BE2C (cell line): Measurements from ENCODE around the gene ABHD6.

Experiments used
- DNase-seq: peaks from one replicate; pipeline ENCODE4 v3.0.0-alpha.2; 2020
- H3K27me3 ChIP-seq: fragments of 250-450 bp; sonication (Bioruptor Pico); 2 replicates; pipeline ENCODE4 v1.5.1; 2020; ENCODE audit warnings: mild to moderate bottlenecking
- H3K36me3 ChIP-seq: fragments of 250-450 bp; sonication (Bioruptor Pico); 2 replicates; pipeline ENCODE4 v1.5.1; 2020; ENCODE audit warnings: mild to moderate bottlenecking
- H3K4me1 ChIP-seq: fragments of 250-450 bp; sonication (Bioruptor Pico); 2 replicates; pipeline ENCODE4 v1.5.1; 2020
- H3K4me3 ChIP-seq: 2 replicates; pipeline ENCODE4 v1.5.1; 2011; ENCODE audit warnings: low read depth, low read length
- H3K9me3 ChIP-seq: fragments of 250-450 bp; sonication (Bioruptor Pico); 2 replicates; pipeline ENCODE4 v1.5.1; 2020
- TF ChIP-seq, protein P1 (sequence below): IDR thresholded peaks from 2 replicates; pipeline ENCODE4 v1.5.1; 2012; ENCODE audit warnings: mild to moderate bottlenecking, low read depth, low read length

ABHD6 gene

DNA sequence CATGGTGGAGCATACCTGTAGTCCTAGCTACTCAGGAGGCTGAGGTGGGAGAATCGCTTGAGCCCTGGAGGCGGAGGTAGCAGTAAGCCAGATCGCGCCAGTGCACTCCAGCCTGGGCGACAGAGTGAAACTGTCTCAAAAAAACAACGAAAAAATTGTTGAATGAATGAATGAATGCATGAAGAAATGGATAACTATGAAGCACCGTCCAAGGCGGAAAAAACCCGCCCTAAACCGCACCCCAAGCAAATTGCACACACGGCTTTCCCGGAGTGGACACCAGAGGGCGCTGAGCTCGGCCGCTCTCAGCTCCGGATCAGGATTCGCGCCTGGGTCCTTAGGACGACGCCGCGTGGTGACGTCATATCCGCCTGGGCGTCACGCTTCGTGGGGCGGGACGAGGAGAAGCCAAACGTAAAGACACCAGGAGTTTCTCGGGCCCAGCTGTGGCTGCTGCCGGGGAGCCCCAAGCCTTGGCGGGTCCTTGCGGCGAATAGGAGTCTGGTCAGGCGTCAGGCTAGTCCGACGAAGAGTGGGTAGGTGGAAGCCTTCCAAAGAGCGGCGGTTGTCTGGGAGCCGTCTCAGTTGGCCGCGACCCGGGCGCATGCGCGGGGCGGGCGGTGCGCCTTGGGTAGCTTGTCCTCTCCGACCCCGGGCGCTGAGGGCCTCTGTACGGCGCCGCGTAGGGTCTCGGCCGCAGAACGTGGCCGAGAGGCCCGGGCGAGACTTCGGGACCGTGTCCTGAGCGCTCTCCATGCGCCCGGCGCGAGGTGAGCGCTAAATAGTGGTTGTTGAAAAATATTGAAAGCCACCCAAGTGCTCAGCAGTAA lies 68.5 kb downstream of the ABHD6 start, which contains the start of the genes HTD2 and RPP14:
TSS of gene HTD2 (plus strand) at position 639 of the 830 bp plus-strand sequence. CDS start 11,094 bp downstream, outside the sequence.
TSS of gene RPP14 (plus strand) at position 364 of the 830 bp plus-strand sequence. CDS start 4,085 bp downstream, outside the sequence.
- H3K4me1 ChIP-seq: no peaks in the 10 kb centered on the region
- no peaks in the 10 kb centered on the region for H3K27me3 ChIP-seq
- H3K9me3 ChIP-seq: no peaks in the 10 kb centered on the region
- H3K36me3 ChIP-seq: peaks cover 2% of the 10 kb centered on the region
- TF ChIP-seq, protein P1, sequence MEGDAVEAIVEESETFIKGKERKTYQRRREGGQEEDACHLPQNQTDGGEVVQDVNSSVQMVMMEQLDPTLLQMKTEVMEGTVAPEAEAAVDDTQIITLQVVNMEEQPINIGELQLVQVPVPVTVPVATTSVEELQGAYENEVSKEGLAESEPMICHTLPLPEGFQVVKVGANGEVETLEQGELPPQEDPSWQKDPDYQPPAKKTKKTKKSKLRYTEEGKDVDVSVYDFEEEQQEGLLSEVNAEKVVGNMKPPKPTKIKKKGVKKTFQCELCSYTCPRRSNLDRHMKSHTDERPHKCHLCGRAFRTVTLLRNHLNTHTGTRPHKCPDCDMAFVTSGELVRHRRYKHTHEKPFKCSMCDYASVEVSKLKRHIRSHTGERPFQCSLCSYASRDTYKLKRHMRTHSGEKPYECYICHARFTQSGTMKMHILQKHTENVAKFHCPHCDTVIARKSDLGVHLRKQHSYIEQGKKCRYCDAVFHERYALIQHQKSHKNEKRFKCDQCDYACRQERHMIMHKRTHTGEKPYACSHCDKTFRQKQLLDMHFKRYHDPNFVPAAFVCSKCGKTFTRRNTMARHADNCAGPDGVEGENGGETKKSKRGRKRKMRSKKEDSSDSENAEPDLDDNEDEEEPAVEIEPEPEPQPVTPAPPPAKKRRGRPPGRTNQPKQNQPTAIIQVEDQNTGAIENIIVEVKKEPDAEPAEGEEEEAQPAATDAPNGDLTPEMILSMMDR: peak; percentile 78
- H3K4me3 ChIP-seq: peak within 1 kb of the TSS; percentile 91
- peak; percentile 91 for DNase-seq

DNA sequence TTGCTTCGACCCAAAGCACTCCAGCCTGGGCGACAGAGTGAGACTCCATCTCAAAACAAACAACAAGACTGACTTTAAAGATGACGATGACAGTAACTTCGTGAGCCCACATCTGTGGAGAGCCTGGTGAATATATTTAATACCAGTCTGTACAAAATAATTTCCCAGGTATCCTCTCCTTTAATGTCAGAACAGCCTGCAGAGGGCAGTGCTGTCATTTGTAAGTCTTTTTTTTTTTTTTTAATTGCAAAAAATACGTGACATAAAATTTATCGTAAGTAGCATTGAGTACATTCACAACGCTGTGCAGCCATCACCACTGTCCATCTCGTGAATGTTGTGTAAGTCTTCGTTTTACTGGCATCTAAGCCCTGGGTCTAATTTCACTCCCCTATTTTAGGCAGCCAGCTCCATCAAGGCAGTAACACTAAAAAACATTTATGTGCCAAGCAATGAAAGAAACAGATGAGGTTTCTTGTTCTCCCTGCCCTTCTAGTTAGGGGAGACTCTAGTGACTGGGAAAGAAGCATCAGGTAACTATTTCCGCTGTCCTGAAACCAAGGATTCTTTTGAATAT lies 70.1 kb downstream of the ABHD6 start:
- no peaks in the 10 kb centered on the region for H3K4me1 ChIP-seq
- H3K4me3 ChIP-seq: peak overlapping the region; percentile 91
- no peaks in the 10 kb centered on the region for H3K9me3 ChIP-seq
- TF ChIP-seq, protein P1: peak; percentile 44
- H3K27me3 ChIP-seq: no peaks in the 10 kb centered on the region
- peaks cover 8% of the 10 kb centered on the region for H3K36me3 ChIP-seq
- peak; percentile 33 for DNase-seq

DNA sequence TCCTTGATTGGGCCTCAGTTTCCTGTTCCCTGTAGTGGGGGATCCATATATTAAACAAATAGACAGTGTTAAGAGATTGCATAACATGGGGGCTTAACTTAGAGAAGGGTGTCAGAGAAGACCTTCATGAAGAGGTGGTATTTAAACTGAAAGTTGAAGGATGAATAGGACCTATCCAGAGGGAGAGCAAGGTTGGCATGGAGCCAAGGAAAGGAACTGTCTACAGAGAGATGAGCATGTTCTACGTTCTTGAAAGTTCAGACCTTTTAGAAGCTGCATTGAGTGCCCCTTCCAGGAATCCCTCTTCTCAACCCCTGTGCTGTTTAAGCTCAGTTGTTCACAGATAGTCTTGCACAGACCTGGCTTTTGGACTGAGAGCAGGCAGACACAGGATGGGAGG lies 71.1 kb downstream of the ABHD6 start:
- H3K4me1 ChIP-seq: no peaks in the 10 kb centered on the region
- H3K36me3 ChIP-seq: peaks cover 8% of the 10 kb centered on the region
- H3K9me3 ChIP-seq: no peaks in the 10 kb centered on the region
- TF ChIP-seq, protein P1: no peak
- H3K4me3 ChIP-seq: no peak overlapping the region
- H3K27me3 ChIP-seq: no peaks in the 10 kb centered on the region
- peak; percentile 12 for DNase-seq

DNA sequence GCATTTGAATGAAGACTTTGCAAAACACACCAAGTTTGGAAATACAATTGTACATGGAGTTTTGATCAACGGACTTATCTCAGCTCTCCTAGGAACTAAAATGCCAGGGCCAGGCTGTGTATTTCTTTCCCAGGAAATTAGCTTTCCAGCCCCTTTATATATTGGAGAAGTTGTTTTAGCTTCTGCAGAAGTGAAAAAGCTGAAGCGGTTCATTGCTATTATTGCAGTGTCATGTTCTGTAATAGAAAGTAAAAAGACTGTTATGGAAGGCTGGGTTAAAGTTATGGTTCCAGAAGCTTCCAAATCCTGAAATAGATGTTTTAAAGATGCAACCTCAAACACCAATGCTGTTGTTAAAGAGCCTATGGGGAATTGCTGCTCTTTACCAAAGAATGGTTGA lies 80.2 kb downstream of the ABHD6 start:
- no peak for DNase-seq
- no peaks in the 10 kb centered on the region for H3K9me3 ChIP-seq
- no peak overlapping the region for H3K4me3 ChIP-seq
- H3K36me3 ChIP-seq: no peaks in the 10 kb centered on the region; the same call in 1 of the 2 replicates
- H3K27me3 ChIP-seq: no peaks in the 10 kb centered on the region
- TF ChIP-seq, protein P1: no peak
- H3K4me1 ChIP-seq: no peaks in the 10 kb centered on the region

DNA sequence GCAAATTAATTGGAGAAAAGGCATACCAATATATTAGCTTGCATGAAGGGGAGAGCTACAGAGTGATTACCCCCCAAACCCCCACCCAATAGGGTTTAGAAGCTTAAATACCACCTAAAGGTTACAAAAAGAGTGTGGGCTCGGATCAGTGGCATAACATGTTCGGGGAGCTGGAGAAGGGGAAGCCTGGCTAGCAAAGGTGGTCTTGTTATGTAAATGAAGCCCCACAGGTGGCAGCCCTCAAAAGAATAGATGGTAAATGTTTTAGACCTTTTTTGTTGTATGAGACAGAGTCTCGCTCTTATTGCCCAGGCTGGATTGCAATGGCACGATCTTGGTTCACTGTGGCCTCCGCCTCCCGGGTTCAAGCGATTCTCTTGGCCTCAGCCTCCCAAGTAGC lies 84.2 kb downstream of the ABHD6 start:
- H3K9me3 ChIP-seq: no peaks in the 10 kb centered on the region
- H3K27me3 ChIP-seq: no peaks in the 10 kb centered on the region
- no peak overlapping the region for H3K4me3 ChIP-seq
- no peaks in the 10 kb centered on the region for H3K36me3 ChIP-seq
- no peak for DNase-seq
- no peaks in the 10 kb centered on the region for H3K4me1 ChIP-seq
- TF ChIP-seq, protein P1: no peak

DNA sequence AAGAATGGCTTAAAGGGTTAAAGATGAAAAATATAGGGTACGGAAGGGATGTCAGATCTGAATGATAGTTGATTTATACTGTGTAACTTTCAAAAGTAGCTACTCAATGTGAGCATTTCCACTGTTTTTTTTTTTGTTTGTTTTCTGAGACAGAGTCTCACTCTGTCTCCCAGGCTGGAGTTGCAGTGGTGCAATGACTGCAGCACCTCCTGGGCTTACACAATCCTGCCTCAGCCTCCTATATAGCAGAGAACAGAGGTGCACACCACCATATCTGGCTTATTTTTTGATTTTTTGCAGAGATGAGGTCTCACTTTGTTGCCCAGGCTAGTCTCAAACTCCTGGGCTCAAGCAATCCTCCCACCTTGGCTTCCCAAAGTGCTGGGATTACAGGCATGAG lies 85.2 kb downstream of the ABHD6 start:
- Histone ChIP-seq H3K4me1 (no peaks in the 10 kb centered on the region), H3K36me3 (no peaks in the 10 kb centered on the region), H3K9me3 (no peaks in the 10 kb centered on the region), H3K4me3 (no peak overlapping the region), H3K27me3 (no peaks in the 10 kb centered on the region)
- TF ChIP-seq, protein P1: no peak
- DNase-seq: no peak
